K562 (cell line): ENCODE results near the gene NOP10. TPM values are rescaled to one million over a fixed set of nuclear protein-coding genes. Genes with fewer than 3 reads are reported as not detected.

ENCODE experiments used
- ARID2 ChIP-seq: fragments of 450-650 bp; IDR thresholded peaks from 2 replicates; pipeline ENCODE4 v1.6.1; 2017; ENCODE audit warnings: antibody characterized with exemption, mild to moderate bottlenecking
- ATF3 ChIP-seq, 2 experiments: fragments of 450-650 bp in 1 of 2; sonication (generic) in 1 of 2; formaldehyde crosslinking in 1 of 2; IDR thresholded peaks in 1 of 2; conservative IDR thresholded peaks in 1 of 2; 2 replicates each; pipeline versions ENCODE4 v1.6.1 to v1.8.1; 2016 to 2023; ENCODE audit warnings: mild to moderate bottlenecking in 2 of 2, moderate library complexity in 2 of 2, inconsistent platforms in 1 of 2, missing genetic modification reagents in 1 of 2
- BCL6 ChIP-seq: fragments of 250-450 bp; sonication (Bioruptor Pico); IDR thresholded peaks from 2 replicates; pipeline ENCODE4 v1.4.0; 2020
- CGGBP1 ChIP-seq: fragments of 250-450 bp; sonication (Bioruptor Pico); IDR thresholded peaks from 2 replicates; pipeline ENCODE4 v1.9.0; 2021; ENCODE audit warnings: mild to moderate bottlenecking
- CSDE1 ChIP-seq, 2 experiments: fragments of 450-650 bp; IDR thresholded peaks; 2 replicates each; pipeline ENCODE4 v1.6.1; 2016; ENCODE audit warnings: mild to moderate bottlenecking in 1 of 2
- FOXK1 ChIP-seq: sonication (generic); formaldehyde crosslinking; IDR thresholded peaks from 2 replicates; pipeline ENCODE4 v1.8.0; 2022; ENCODE audit warnings: missing genetic modification reagents, mild to moderate bottlenecking, borderline replicate concordance
- LARP7 ChIP-seq: fragments of 450-650 bp; IDR thresholded peaks from 2 replicates; pipeline ENCODE4 v1.6.1; 2016
- MCM5 ChIP-seq: fragments of 450-650 bp; IDR thresholded peaks from 2 replicates; pipeline ENCODE4 v1.6.1; 2016; ENCODE audit warnings: low read depth
- NR2C2 ChIP-seq, 2 experiments: fragments of 200-800 bp in 1 of 2; sonication (Bioruptor generic) in 1 of 2; sonication (generic) in 1 of 2; formaldehyde crosslinking in 1 of 2; IDR thresholded peaks; 2 replicates each; pipeline versions ENCODE4 v1.6.1 to v1.8.0; 2016 to 2022; ENCODE audit warnings: mild to moderate bottlenecking in 1 of 2, missing compliant biosample characterization in 1 of 2, missing genetic modification characterization in 1 of 2, missing genetic modification reagents in 1 of 2
- RERE ChIP-seq: sonication (generic); formaldehyde crosslinking; IDR thresholded peaks from 2 replicates; pipeline ENCODE4 v1.8.0; 2023; ENCODE audit warnings: missing genetic modification reagents, mild to moderate bottlenecking, borderline replicate concordance
- TAF9B ChIP-seq: fragments of 450-650 bp; IDR thresholded peaks from 2 replicates; pipeline ENCODE4 v1.6.1; 2018; ENCODE audit warnings: mild to moderate bottlenecking; ENCODE audit not compliant: partially characterized antibody
- TSC22D4 ChIP-seq: fragments of 450-650 bp; IDR thresholded peaks from 2 replicates; pipeline ENCODE4 v1.6.1; 2016; ENCODE audit warnings: missing genetic modification characterization, missing biosample characterization, control low read depth
- ZBTB11 ChIP-seq, 3 experiments: fragments of 200-800 bp in 1 of 3; fragments of 250-450 bp in 1 of 3; fragments of 450-650 bp in 1 of 3; sonication (Bioruptor Pico) in 1 of 3; sonication (Bioruptor generic) in 1 of 3; formaldehyde crosslinking in 1 of 3; IDR thresholded peaks; 2 replicates each; pipeline versions ENCODE4 v1.6.1 to v1.8.0; 2016 to 2022; ENCODE audit warnings: mild to moderate bottlenecking in 2 of 3, missing genetic modification characterization in 2 of 3, missing compliant biosample characterization in 1 of 3, moderate library complexity in 1 of 3
- ZNF23 ChIP-seq: fragments of 250-450 bp; sonication (Bioruptor Pico); IDR thresholded peaks from 2 replicates; pipeline ENCODE4 v1.4.0; 2020; ENCODE audit warnings: mild to moderate bottlenecking
- ZNF583 ChIP-seq: fragments of 250-450 bp; sonication (Bioruptor Pico); IDR thresholded peaks from 2 replicates; pipeline ENCODE4 v1.4.0; 2020
- ZNF699 ChIP-seq: fragments of 250-450 bp; sonication (Bioruptor Pico); IDR thresholded peaks from 2 replicates; pipeline ENCODE4 v1.8.0; 2021; ENCODE audit warnings: mild to moderate bottlenecking, moderate library complexity; ENCODE audit not compliant: insufficient replicate concordance
- polyA plus RNA-seq, 8 experiments: library from polyadenylated mRNA; depleted of rRNA in 4 of 8; stranded (reverse) in 5 of 8; unstranded in 3 of 8; fragments of >200 nt; fragmentation: Nextera tagmentation in 2 of 8; fragmentation: Illumina TruSeq in 1 of 8; extraction: Ambion mirVana in 2 of 8; extraction: Trizol in 1 of 8; gene quantifications; 2 replicates each; pipeline versions ENCODE4 v1.2.1 to v1.2.3, GENCODE V29; 2011 to 2014; ENCODE audit warnings: inconsistent platforms in 1 of 8, missing spikeins in 1 of 8
- total RNA-seq, 7 experiments: library from RNA; depleted of rRNA in 6 of 7; stranded (reverse); fragments of >200 nt in 6 of 7; fragmentation: Illumina TruSeq in 2 of 7; extraction: Trizol in 2 of 7; gene quantifications; 2 replicates each; pipeline versions ENCODE4 v1.2.1 to v1.2.3, GENCODE V29; 2011 to 2021; ENCODE audit warnings: low replicate concordance in 1 of 7

NOP10 gene
- total and polyA plus RNA-seq, 9 of the 15 experiments (the other 6 are each of a cell fraction or from before 2014, with no cell fraction given), result 250 to 1,663 (median 449) TPM

- TF ChIP-seq ZNF583 (CRISPR knock-in tag), result no peak
- no peak for TF ChIP-seq BCL6 (CRISPR knock-in tag)
- no peak for TF ChIP-seq NR2C2 (CRISPR knock-in tag; IDR thresholded peaks at IDR 0.05)
- TF ChIP-seq NR2C2 (tag; IDR thresholded peaks at IDR 0.05), result peak; percentile 46; the same call in 1 of the 2 replicates
- TF ChIP-seq ZNF699 (CRISPR knock-in tag), result no peak
- no peak for TF ChIP-seq FOXK1 (CRISPR knock-in tag)
- TF ChIP-seq MCM5, result no peak
- no peak for TF ChIP-seq LARP7
- TF ChIP-seq TAF9B, result peak; percentile 42
- TF ChIP-seq CGGBP1 (CRISPR knock-in tag), result no peak
- no peak for TF ChIP-seq ZNF23 (CRISPR knock-in tag)
- TF ChIP-seq ATF3 (IDR thresholded peaks at IDR 0.05), result no peak; the same call in 1 of the 2 replicates
- no peak for TF ChIP-seq ATF3 (CRISPR knock-in tag; conservative IDR thresholded peaks at IDR 0.05)
- no peak for TF ChIP-seq ARID2
- TF ChIP-seq CSDE1 (IDR thresholded peaks at IDR 0.05), result no peak
- peak in 1 of 3 experiments; percentile 10; a peak in 1 of 6 replicates for TF ChIP-seq ZBTB11 (CRISPR knock-in tag; IDR thresholded peaks at IDR 0.05)
- TF ChIP-seq RERE, result no peak
- no peak for TF ChIP-seq TSC22D4 (tag)
Observed at GRCh38 chr15:34318277-34319079, 24.5 kb downstream of the NOP10 start (continued).
